Mesendoderm (in vitro differentiated cells): ENCODE results near the gene CDK16.

Experiments
- DNase-seq: peaks from one replicate; pipeline ENCODE4 v3.0.0; 2013
- H2AK5ac ChIP-seq: 2 replicates; pipeline ENCODE4 v1.6.1; 2013; ENCODE audit warnings: low read length, inconsistent platforms
- H2BK120ac ChIP-seq: 2 replicates; pipeline ENCODE4 v1.6.1; 2013; ENCODE audit warnings: low read depth, mild to moderate bottlenecking, low read length, moderate library complexity, mixed read lengths
- H2BK15ac ChIP-seq: replicated peaks from 2 replicates; pipeline ENCODE4 v1.6.1; 2013; ENCODE audit warnings: low read depth, mild to moderate bottlenecking, moderate library complexity
- H2BK5ac ChIP-seq: 2 replicates; pipeline ENCODE4 v1.6.1; 2013; ENCODE audit warnings: low read length, inconsistent platforms
- H3K18ac ChIP-seq: 2 replicates; pipeline ENCODE4 v1.6.1; 2013; ENCODE audit warnings: mild to moderate bottlenecking, low read length, mixed read lengths
- H3K23ac ChIP-seq: one replicate; pipeline ENCODE4 v1.6.1; 2013; ENCODE audit warnings: low read length
- H3K27ac ChIP-seq: 2 replicates; pipeline ENCODE4 v1.5.1; 2013; ENCODE audit warnings: low read depth, mild to moderate bottlenecking, inconsistent platforms, low read length, moderate library complexity
- H3K27me3 ChIP-seq: 2 replicates; pipeline ENCODE4 v1.6.1; 2013; ENCODE audit warnings: low read length, control low read depth, mild to moderate bottlenecking, inconsistent platforms; ENCODE audit not compliant: insufficient read depth, poor library complexity
- H3K36me3 ChIP-seq: 2 replicates; pipeline ENCODE4 v1.6.1; 2013; ENCODE audit warnings: low read length, inconsistent platforms; ENCODE audit not compliant: control insufficient read depth, insufficient read depth
- H3K4ac ChIP-seq: one replicate; pipeline ENCODE4 v1.6.1; 2013; ENCODE audit warnings: low read depth, mild to moderate bottlenecking, low read length, moderate library complexity
- H3K4me1 ChIP-seq: 2 replicates; pipeline ENCODE4 v1.6.1; 2013; ENCODE audit warnings: low read depth, low read length, inconsistent platforms; ENCODE audit not compliant: control insufficient read depth
- H3K4me2 ChIP-seq: 2 replicates; pipeline ENCODE4 v1.6.1; 2013; ENCODE audit warnings: low read length
- H3K4me3 ChIP-seq: 2 replicates; pipeline ENCODE4 v1.5.1; 2013; ENCODE audit warnings: mild to moderate bottlenecking, low read length
- H3K56ac ChIP-seq: one replicate; pipeline ENCODE4 v1.6.1; 2013; ENCODE audit warnings: low read length
- H3K79me1 ChIP-seq: 2 replicates; pipeline ENCODE4 v1.6.1; 2013; ENCODE audit warnings: low read length, inconsistent platforms
- H3K79me2 ChIP-seq: 2 replicates; pipeline ENCODE4 v1.6.1; 2013; ENCODE audit warnings: mild to moderate bottlenecking, low read length; ENCODE audit not compliant: control insufficient read depth, insufficient read depth
- H3K9ac ChIP-seq: 2 replicates; pipeline ENCODE4 v1.6.1; 2013; ENCODE audit warnings: low read length, inconsistent platforms
- H4K5ac ChIP-seq: one replicate; pipeline ENCODE4 v1.6.1; 2013; ENCODE audit warnings: low read length
- H4K8ac ChIP-seq: one replicate; pipeline ENCODE4 v1.6.1; 2013; ENCODE audit warnings: low read depth, mild to moderate bottlenecking, control low read depth, low read length, moderate library complexity
- WGBS: extraction: QIAGEN DNeasy Blood & Tissue Kit; methylation state at CpG from one replicate; pipeline ENCODE4 v1.1.7; 2013; ENCODE audit warnings: low lambda C conversion rate, missing lambda C conversion rate; ENCODE audit not compliant: insufficient coverage; ENCODE audit errors: extremely low coverage; 5-methylcytosine and 5-hydroxymethylcytosine counted together

Gene CDK16

DNA sequence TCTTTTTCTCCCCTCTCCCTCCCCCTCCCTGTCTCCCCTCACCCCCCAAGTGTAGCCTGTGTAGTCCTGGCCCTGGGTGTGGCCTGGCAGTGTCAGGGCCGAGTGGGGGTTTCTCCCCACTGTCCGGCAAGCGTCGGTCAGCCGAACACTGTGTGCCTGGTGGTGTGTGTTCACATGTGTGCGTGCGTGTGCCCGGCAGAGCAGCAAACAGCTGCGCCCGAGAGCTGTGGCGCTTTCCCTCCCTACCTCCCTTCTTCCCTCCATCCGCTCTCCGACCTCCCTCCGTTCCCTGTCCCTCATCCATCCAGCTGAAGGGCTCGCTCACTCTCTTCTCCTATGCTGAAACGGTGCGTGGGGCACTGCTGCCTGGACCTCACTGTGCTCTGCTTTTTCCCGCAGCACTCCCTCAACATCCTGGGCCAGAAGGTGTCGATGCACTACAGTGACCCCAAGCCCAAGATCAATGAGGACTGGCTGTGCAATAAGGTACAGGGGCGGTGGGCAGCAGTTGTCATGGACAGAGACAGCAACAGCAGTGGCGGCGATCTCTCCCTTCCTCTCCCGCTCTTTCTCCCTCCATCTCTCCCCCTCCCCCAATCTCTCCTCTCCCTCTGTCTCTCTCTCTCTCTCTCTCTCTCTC is 42.3 kb upstream of the CDK16 start:
- Histone ChIP-seq H3K4me3 (no peak overlapping the region), H2BK15ac (no peak overlapping the region), H4K8ac (no peak overlapping the region), H3K4ac (no peak overlapping the region), H2BK120ac (no peak overlapping the region), H3K4me1 (no peaks in the 10 kb centered on the region), H3K79me1 (no peaks in the 10 kb centered on the region), H3K9ac (no peak overlapping the region), H3K56ac (no peak overlapping the region), H3K18ac (no peak overlapping the region), H3K36me3 (no peaks in the 10 kb centered on the region), H3K79me2 (no peaks in the 10 kb centered on the region), H3K23ac (no peak overlapping the region), H4K5ac (no peak overlapping the region), H2AK5ac (no peak overlapping the region), H3K27me3 (no peaks in the 10 kb centered on the region), H3K4me2 (no peak overlapping the region), H2BK5ac (no peak overlapping the region), H3K27ac (no peak overlapping the region)
- DNase-seq, result no peak
- no CpG with 5 or more reads among the region's 23 CpGs for WGBS

DNA sequence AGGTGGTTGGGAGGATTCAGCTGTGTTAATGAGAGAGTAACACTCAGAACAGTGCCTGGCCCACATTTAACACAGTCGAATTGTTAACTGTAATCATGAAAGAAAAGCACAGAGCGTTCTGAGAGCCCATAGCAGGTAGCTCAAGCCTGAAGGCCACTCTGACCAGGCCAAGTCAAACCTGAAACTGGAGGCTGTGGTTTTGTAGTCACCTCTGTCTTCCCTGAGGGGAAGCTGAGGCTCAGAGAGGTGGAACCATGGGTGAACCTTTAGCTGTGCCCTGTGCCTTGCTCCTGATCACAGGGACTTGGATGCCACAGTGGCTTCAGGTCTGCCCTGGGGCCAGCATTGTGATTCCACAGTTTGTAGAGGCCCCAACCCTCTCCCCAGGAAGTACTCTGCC is 41.4 kb upstream of the CDK16 start:
- Histone ChIP-seq H3K36me3 (peaks cover under 1% of the 10 kb centered on the region), H3K18ac (no peak overlapping the region), H3K9ac (no peak overlapping the region), H2AK5ac (no peak overlapping the region), H3K23ac (no peak overlapping the region), H4K5ac (no peak overlapping the region), H3K79me1 (no peaks in the 10 kb centered on the region), H3K4me1 (no peaks in the 10 kb centered on the region), H4K8ac (no peak overlapping the region), H2BK120ac (no peak overlapping the region), H3K27me3 (no peaks in the 10 kb centered on the region), H2BK5ac (no peak overlapping the region), H2BK15ac (no peak overlapping the region), H3K79me2 (no peaks in the 10 kb centered on the region), H3K4me3 (no peak overlapping the region), H3K27ac (no peak overlapping the region), H3K4me2 (no peak overlapping the region), H3K56ac (no peak overlapping the region), H3K4ac (no peak overlapping the region)
- no peak for DNase-seq
- no CpG with 5 or more reads among the region's 2 CpGs for WGBS

DNA sequence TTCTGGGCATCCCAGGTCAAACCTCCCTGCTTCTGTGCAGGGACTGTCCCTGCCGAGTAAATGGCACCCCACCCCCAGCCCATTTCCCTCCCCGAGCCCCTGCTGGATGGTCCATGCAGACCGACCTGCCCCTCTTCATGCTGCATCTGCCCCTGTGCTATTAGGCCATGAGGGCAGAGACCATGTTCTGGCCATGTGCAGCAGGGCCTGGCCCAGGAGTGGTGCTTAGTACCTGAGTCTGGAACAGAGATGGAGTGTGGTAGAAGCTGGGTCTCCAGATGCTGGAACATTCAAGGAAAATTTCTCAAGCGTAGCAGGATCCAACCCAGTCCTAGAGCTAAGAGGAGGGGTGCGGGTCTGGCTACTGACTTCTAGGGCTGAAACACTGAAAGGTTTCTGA is 40.1 kb upstream of the CDK16 start:
- peaks cover 2% of the 10 kb centered on the region for H3K36me3 ChIP-seq
- H2BK120ac ChIP-seq, result no peak overlapping the region
- no peak overlapping the region for H3K56ac ChIP-seq
- H3K4me3 ChIP-seq, result no peak overlapping the region
- no peaks in the 10 kb centered on the region for H3K4me1 ChIP-seq
- no peak overlapping the region for H2BK15ac ChIP-seq
- no peak overlapping the region for H3K23ac ChIP-seq
- H4K8ac ChIP-seq, result no peak overlapping the region
- no peaks in the 10 kb centered on the region for H3K27me3 ChIP-seq
- H3K79me2 ChIP-seq, result no peaks in the 10 kb centered on the region
- H3K18ac ChIP-seq, result no peak overlapping the region
- no peak overlapping the region for H3K4ac ChIP-seq
- H2BK5ac ChIP-seq, result no peak overlapping the region
- H3K79me1 ChIP-seq, result no peaks in the 10 kb centered on the region
- H4K5ac ChIP-seq, result no peak overlapping the region
- no peak overlapping the region for H3K27ac ChIP-seq
- no peak overlapping the region for H2AK5ac ChIP-seq
- no peak overlapping the region for H3K9ac ChIP-seq
- DNase-seq, result no peak
- H3K4me2 ChIP-seq, result no peak overlapping the region
- WGBS, result no CpG with 5 or more reads among the region's 5 CpGs

DNA sequence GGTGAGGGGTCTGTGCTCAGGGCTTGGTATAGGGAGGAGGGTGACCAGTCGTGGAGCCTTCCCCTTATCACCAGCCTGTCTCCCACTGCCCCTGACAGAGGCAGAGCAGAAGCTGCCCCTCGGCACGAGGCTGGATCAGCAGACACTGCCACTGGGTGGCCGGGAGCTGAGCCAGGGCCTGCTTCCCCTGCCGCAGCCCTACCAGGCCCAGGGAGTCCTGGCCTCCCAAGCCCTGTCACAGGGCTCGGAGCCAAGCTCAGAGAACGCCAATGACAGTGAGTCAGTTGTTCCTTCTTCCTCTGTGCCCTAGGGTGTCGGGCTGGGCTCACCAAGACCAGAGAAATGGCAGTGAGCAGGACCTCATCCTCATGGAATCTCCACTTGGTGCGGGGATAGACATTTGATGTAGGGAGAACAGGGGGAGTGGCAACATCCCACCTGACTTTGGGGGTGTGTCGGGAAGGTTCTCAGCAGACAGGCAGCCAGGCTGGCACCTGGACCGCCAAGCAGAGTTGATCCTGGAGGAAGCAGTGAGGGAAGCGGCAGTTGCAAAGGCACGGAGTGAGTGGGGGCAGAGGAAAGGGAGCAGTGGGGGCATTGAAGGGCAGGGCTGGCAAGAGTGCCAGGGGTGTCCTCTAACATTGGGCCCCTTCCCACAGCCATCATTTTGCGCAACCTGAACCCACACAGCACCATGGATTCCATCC is 39.1 kb upstream of the CDK16 start:
- Histone ChIP-seq H3K79me2 (no peaks in the 10 kb centered on the region), H2BK5ac (no peak overlapping the region), H3K56ac (no peak overlapping the region), H2AK5ac (no peak overlapping the region), H3K79me1 (no peaks in the 10 kb centered on the region), H3K4ac (no peak overlapping the region), H3K4me3 (no peak overlapping the region), H3K27me3 (no peaks in the 10 kb centered on the region), H3K9ac (no peak overlapping the region), H3K18ac (no peak overlapping the region), H3K36me3 (peaks cover 2% of the 10 kb centered on the region), H3K27ac (no peak overlapping the region), H2BK120ac (no peak overlapping the region), H4K8ac (no peak overlapping the region), H4K5ac (no peak overlapping the region), H3K4me1 (no peaks in the 10 kb centered on the region), H2BK15ac (no peak overlapping the region), H3K4me2 (no peak overlapping the region), H3K23ac (no peak overlapping the region)
- WGBS, result no CpG with 5 or more reads among the region's 14 CpGs
- no peak for DNase-seq

DNA sequence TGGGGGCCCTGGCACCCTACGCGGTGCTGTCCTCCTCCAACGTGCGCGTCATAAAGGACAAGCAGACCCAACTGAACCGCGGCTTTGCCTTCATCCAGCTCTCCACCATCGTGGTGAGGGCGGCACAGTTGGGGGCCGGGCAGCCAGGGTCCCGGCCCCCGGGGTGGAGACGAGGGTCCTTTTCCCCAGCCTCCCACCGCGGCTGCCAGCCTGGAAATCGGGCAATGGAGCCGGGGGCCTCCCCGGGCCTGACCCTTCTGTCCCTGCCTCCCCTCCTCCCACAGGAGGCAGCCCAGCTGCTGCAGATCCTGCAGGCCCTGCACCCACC is 38.6 kb upstream of the CDK16 start:
- Histone ChIP-seq H3K27ac (no peak overlapping the region), H4K5ac (no peak overlapping the region), H2BK5ac (no peak overlapping the region), H3K27me3 (no peaks in the 10 kb centered on the region), H3K4me1 (no peaks in the 10 kb centered on the region), H3K23ac (no peak overlapping the region), H2BK15ac (no peak overlapping the region), H2AK5ac (no peak overlapping the region), H4K8ac (no peak overlapping the region), H3K4ac (no peak overlapping the region), H3K79me1 (no peaks in the 10 kb centered on the region), H3K36me3 (peaks cover 2% of the 10 kb centered on the region), H3K9ac (no peak overlapping the region), H3K18ac (no peak overlapping the region), H3K79me2 (no peaks in the 10 kb centered on the region), H2BK120ac (no peak overlapping the region), H3K4me2 (no peak overlapping the region), H3K4me3 (no peak overlapping the region), H3K56ac (no peak overlapping the region)
- DNase-seq, result no peak
- WGBS, result no CpG with 5 or more reads among the region's 18 CpGs

DNA sequence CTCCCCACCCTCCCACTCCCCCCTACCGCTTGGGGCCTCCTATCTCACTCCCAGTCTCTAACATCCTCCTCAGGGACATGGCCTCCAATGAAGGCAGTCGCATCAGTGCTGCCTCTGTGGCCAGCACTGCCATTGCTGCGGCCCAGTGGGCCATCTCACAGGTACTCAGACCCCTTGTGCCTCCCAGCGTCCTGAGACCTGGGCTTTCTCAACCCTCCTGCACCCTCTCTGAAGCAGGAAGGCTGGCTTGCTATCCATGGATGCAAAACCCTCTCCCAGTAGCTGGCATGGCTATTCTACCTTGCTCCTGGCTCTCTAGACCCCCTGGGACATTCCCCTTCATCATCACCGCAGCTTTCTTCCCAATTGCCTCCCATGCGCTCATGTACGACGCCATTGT is 38.1 kb upstream of the CDK16 start:
- Histone ChIP-seq H2BK15ac (no peak overlapping the region), H3K9ac (no peak overlapping the region), H3K36me3 (peaks cover 2% of the 10 kb centered on the region), H4K5ac (no peak overlapping the region), H2AK5ac (no peak overlapping the region), H4K8ac (no peak overlapping the region), H3K4me1 (no peaks in the 10 kb centered on the region), H3K79me2 (no peaks in the 10 kb centered on the region), H3K23ac (no peak overlapping the region), H3K56ac (no peak overlapping the region), H3K4ac (no peak overlapping the region), H3K18ac (no peak overlapping the region), H3K27ac (no peak overlapping the region), H2BK120ac (no peak overlapping the region), H2BK5ac (no peak overlapping the region), H3K27me3 (no peaks in the 10 kb centered on the region), H3K4me3 (no peak overlapping the region), H3K4me2 (no peak overlapping the region), H3K79me1 (no peaks in the 10 kb centered on the region)
- no peak for DNase-seq
- WGBS, result no CpG with 5 or more reads among the region's 8 CpGs
